Testis (tissue), 3 donors: Measurements from ENCODE around the gene CDKL5. TPM values are rescaled to one million over a fixed set of nuclear protein-coding genes. Genes with fewer than 3 reads are reported as not detected.

Source experiments
- DNase-seq: peaks from one replicate; pipeline ENCODE4 v3.0.0-alpha.2; 2019
- H3K27ac ChIP-seq, 2 donors: fragments of 200-600 bp; sonication (generic); one replicate each; pipeline ENCODE4 v1.5.1; 2019
- H3K27me3 ChIP-seq: fragments of 200-600 bp; sonication (generic); one replicate; pipeline ENCODE4 v1.5.1; 2019
- H3K36me3 ChIP-seq: fragments of 200-600 bp; sonication (generic); one replicate; pipeline ENCODE4 v1.5.1; 2017; ENCODE audit warnings: low read depth; ENCODE audit errors: missing control alignments
- H3K4me1 ChIP-seq: fragments of 200-600 bp; sonication (generic); one replicate; pipeline ENCODE4 v1.5.1; 2019
- H3K4me3 ChIP-seq, 2 donors: fragments of 200-600 bp; sonication (generic); one replicate each; pipeline ENCODE4 v1.5.1; 2017 to 2019
- H3K9me3 ChIP-seq: fragments of 200-600 bp; sonication (generic); one replicate; pipeline ENCODE4 v1.5.1; 2017
- POLR2A ChIP-seq: fragments of 450-650 bp; IDR thresholded peaks from one replicate; pipeline ENCODE4 v1.6.1; 2017; ENCODE audit warnings: antibody characterized with exemption, mild to moderate bottlenecking, moderate library complexity
- WGBS, 2 donors: methylation state at CpG; one replicate each; pipeline ENCODE4 v1.1.5; 2018; 5-methylcytosine and 5-hydroxymethylcytosine counted together
- intact Hi-C: fragments of 100-400 bp; cut with DNase I; formaldehyde crosslinking; loops from one replicate; pipeline ENCODE4 v1.15.1; 2023; ENCODE audit warnings: low total_unique reads
- polyA plus RNA-seq: library from polyadenylated mRNA; stranded (reverse); fragments of 350-450 nt; fragmentation: Illumina TruSeq; extraction: RNeasy Lipid Tissue Mini Kit (QIAGEN cat#74804); gene quantifications from one replicate; pipeline ENCODE4 v1.2.3, GENCODE V29; 2014; ENCODE audit warnings: low read depth, low replicate concordance; ENCODE audit not compliant: insufficient read depth
- total RNA-seq, 2 donors: library from RNA; depleted of rRNA; stranded (reverse); fragments of >200 nt; gene quantifications; one replicate each; pipeline ENCODE4 v1.2.3, GENCODE V29; 2016
- TF ChIP-seq, protein P1 (sequence below), 3 experiments: fragments of 450-650 bp in 2 of 3; fragments of 200-600 bp in 1 of 3; sonication (generic) in 1 of 3; IDR thresholded peaks; one replicate each; pipeline ENCODE4 v1.5.1; 2016 to 2019; ENCODE audit warnings: antibody characterized with exemption in 3 of 3, mild to moderate bottlenecking in 2 of 3, moderate library complexity in 1 of 3

CDKL5 gene
- total and polyA plus RNA-seq, 3 donors from 2014 or later: 20.1 to 24.7 (median 21.1) TPM

DNA sequence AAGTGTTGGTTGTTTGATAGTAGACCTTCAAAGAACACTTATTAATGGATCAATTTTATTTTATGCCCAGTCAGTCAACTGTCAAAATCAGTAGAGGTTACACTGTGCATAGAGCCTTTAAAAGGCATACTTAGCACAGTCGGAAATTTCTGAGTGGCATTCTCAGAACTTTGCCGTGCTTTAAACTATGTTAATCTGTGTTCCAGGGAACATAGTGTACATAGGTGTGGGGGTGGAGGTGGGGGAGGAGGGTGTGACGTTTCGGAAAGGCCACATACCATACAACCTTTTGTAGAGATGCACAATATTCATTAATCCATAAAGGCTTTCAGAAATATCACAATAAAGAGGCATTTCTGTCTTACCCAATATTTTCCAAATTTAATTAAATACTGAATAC is 170.7 kb downstream of the CDKL5 start:
- Histone ChIP-seq H3K27me3 (no peaks in the 10 kb centered on the region), H3K36me3 (no peaks in the 10 kb centered on the region), H3K4me1 (no peaks in the 10 kb centered on the region), H3K27ac (no peak overlapping the region), H3K4me3 (no peak overlapping the region), H3K9me3 (no peaks in the 10 kb centered on the region)
- intact Hi-C loops: no loop called here
- no peak for TF ChIP-seq POLR2A
- TF ChIP-seq, protein P1, sequence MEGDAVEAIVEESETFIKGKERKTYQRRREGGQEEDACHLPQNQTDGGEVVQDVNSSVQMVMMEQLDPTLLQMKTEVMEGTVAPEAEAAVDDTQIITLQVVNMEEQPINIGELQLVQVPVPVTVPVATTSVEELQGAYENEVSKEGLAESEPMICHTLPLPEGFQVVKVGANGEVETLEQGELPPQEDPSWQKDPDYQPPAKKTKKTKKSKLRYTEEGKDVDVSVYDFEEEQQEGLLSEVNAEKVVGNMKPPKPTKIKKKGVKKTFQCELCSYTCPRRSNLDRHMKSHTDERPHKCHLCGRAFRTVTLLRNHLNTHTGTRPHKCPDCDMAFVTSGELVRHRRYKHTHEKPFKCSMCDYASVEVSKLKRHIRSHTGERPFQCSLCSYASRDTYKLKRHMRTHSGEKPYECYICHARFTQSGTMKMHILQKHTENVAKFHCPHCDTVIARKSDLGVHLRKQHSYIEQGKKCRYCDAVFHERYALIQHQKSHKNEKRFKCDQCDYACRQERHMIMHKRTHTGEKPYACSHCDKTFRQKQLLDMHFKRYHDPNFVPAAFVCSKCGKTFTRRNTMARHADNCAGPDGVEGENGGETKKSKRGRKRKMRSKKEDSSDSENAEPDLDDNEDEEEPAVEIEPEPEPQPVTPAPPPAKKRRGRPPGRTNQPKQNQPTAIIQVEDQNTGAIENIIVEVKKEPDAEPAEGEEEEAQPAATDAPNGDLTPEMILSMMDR (IDR thresholded peaks at IDR 0.05): no peak
- DNase-seq: peak; percentile 15
- WGBS, 2 donors: 38 to 40% methylated on average over 4 of the region's 4 CpGs

DNA sequence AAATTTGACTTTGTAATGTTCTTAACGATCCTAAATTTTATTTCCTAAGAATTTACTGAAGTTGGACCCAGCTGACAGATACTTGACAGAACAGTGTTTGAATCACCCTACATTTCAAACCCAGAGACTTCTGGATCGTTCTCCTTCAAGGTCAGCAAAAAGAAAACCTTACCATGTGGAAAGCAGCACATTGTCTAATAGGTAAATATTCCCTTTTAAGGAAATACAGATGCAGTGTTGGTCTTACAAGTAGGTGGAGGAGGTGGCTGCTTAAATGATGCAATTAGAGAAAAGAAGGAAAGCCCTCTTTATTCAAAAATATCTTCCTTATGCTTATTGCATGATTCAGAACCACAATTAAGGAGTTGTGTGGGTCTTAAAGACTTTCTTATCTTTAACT is 173.0 kb downstream of the CDKL5 start:
- H3K36me3 ChIP-seq: no peaks in the 10 kb centered on the region
- H3K4me3 ChIP-seq: no peak overlapping the region
- no peaks in the 10 kb centered on the region for H3K4me1 ChIP-seq
- no peak for DNase-seq
- TF ChIP-seq POLR2A: no peak
- TF ChIP-seq, protein P1 (IDR thresholded peaks at IDR 0.05): no peak
- H3K27ac ChIP-seq: no peak overlapping the region
- WGBS, 2 donors: 54 to 58% methylated on average over 2 of the region's 2 CpGs
- intact Hi-C loops: no loop called here
- H3K9me3 ChIP-seq: no peaks in the 10 kb centered on the region
- no peaks in the 10 kb centered on the region for H3K27me3 ChIP-seq

- intact Hi-C loops: no loop called here
- no peak for DNase-seq
- no peaks in the 10 kb centered on the region for H3K9me3 ChIP-seq
- no peak overlapping the region for H3K4me3 ChIP-seq
- no peak for TF ChIP-seq POLR2A
- TF ChIP-seq, protein P1 (IDR thresholded peaks at IDR 0.05): no peak
- H3K27me3 ChIP-seq: no peaks in the 10 kb centered on the region
- H3K27ac ChIP-seq: no peak overlapping the region
- H3K4me1 ChIP-seq: no peaks in the 10 kb centered on the region
- 10 to 71% methylated on average over 2 to 4 of the region's 4 CpGs for WGBS, 2 donors
- no peaks in the 10 kb centered on the region for H3K36me3 ChIP-seq
Observed at GRCh38 chrX:18607966-18608365, 182.6 kb downstream of the CDKL5 start.

GRCh38 chrX:18613930-18614639 is 188.7 kb downstream of the CDKL5 start:
- H3K9me3 ChIP-seq: no peaks in the 10 kb centered on the region
- no peak for DNase-seq

More at GRCh38 chrX:18613930-18614639, 188.7 kb downstream of the CDKL5 start:
- Histone ChIP-seq H3K4me3 (no peak overlapping the region), H3K27ac (no peak overlapping the region), H3K4me1 (no peaks in the 10 kb centered on the region), H3K27me3 (no peaks in the 10 kb centered on the region), H3K36me3 (no peaks in the 10 kb centered on the region)
- TF ChIP-seq, protein P1 (IDR thresholded peaks at IDR 0.05): no peak
- intact Hi-C loops: no loop called here
- 90 to 96% methylated on average over 3 of the region's 3 CpGs for WGBS, 2 donors
